WTC11 (cell line): ENCODE data around the gene AFAP1L2. TPM values are rescaled to one million over a fixed set of nuclear protein-coding genes. Genes with fewer than 3 reads are reported as not detected.

Experiments used
- ATAC-seq: fragments of 200-7000 bp; cut with Tn5 transposase; 2 replicates; pipeline ENCODE4 v1.10.0; 2021; ENCODE audit warnings: mild to moderate bottlenecking, moderate library complexity
- CTCF ChIA-PET: fragments of 300-600 bp; sonication (Branson Sonifier 250); formaldehyde crosslinking; loops from one replicate; lab custom pipeline; 2021; ENCODE audit warnings: antibody characterized with exemption; lab: Charles Lee
- POLR2A ChIA-PET: fragments of 350-600 bp; sonication (Branson Sonifier 250); formaldehyde crosslinking; loops from one replicate; lab custom pipeline; 2021; ENCODE audit warnings: antibody characterized with exemption; lab: Charles Lee
- DNase-seq: peaks from one replicate; pipeline ENCODE4 v3.0.0; 2021; ENCODE audit warnings: low spot score
- H3K27ac Mint-ChIP-seq: 2 replicates; pipeline ENCODE4 v1.8.0; 2021; ENCODE audit warnings: mixed read lengths
- H3K27me3 Mint-ChIP-seq: 2 replicates; pipeline ENCODE4 v1.8.0; 2021; ENCODE audit warnings: low read depth, mild to moderate bottlenecking, moderate library complexity, mixed read lengths
- H3K36me3 Mint-ChIP-seq: 2 replicates; pipeline ENCODE4 v1.8.0; 2021; ENCODE audit warnings: mixed read lengths
- H3K4me1 Mint-ChIP-seq: 2 replicates; pipeline ENCODE4 v1.8.0; 2022; ENCODE audit warnings: mixed read lengths
- H3K4me3 Mint-ChIP-seq: 2 replicates; pipeline ENCODE4 v1.8.0; 2021; ENCODE audit warnings: mild to moderate bottlenecking, moderate library complexity, mixed read lengths
- H3K9me3 Mint-ChIP-seq: 2 replicates; pipeline ENCODE4 v1.8.0; 2021; ENCODE audit warnings: mixed read lengths
- ARID4B ChIP-seq: sonication (generic); formaldehyde crosslinking; IDR thresholded peaks from 2 replicates; pipeline ENCODE4 v1.8.0; 2023; ENCODE audit warnings: missing genetic modification reagents, mild to moderate bottlenecking, borderline replicate concordance
- CDX4 ChIP-seq: fragments of 250-450 bp; sonication (Bioruptor Pico); IDR thresholded peaks from 2 replicates; pipeline ENCODE4 v1.9.0; 2021; ENCODE audit warnings: moderate library complexity, mild to moderate bottlenecking, inconsistent platforms, borderline replicate concordance
- CREM ChIP-seq: sonication (generic); formaldehyde crosslinking; IDR thresholded peaks from 2 replicates; pipeline ENCODE4 v1.8.1; 2022; ENCODE audit warnings: mild to moderate bottlenecking, missing genetic modification reagents, moderate library complexity
- E2F1 ChIP-seq: sonication (generic); formaldehyde crosslinking; IDR thresholded peaks from 2 replicates; pipeline ENCODE4 v1.8.0; 2022; ENCODE audit warnings: mild to moderate bottlenecking, missing genetic modification reagents
- E2F5 ChIP-seq: sonication (generic); formaldehyde crosslinking; IDR thresholded peaks from 2 replicates; pipeline ENCODE4 v1.8.1; 2022; ENCODE audit warnings: mild to moderate bottlenecking, moderate library complexity, missing genetic modification reagents
- ETV6 ChIP-seq: sonication (generic); formaldehyde crosslinking; IDR thresholded peaks from 2 replicates; pipeline ENCODE4 v1.8.1; 2022; ENCODE audit warnings: mild to moderate bottlenecking, missing genetic modification reagents
- HMGA2 ChIP-seq: fragments of 250-450 bp; sonication (Bioruptor Pico); IDR thresholded peaks from 2 replicates; pipeline ENCODE4 v1.4.0; 2021; ENCODE audit warnings: mild to moderate bottlenecking, moderate library complexity
- JUN ChIP-seq: sonication (generic); formaldehyde crosslinking; IDR thresholded peaks from 2 replicates; pipeline ENCODE4 v1.8.0; 2023; ENCODE audit warnings: mild to moderate bottlenecking, missing genetic modification reagents
- MLX ChIP-seq: sonication (generic); formaldehyde crosslinking; IDR thresholded peaks from 2 replicates; pipeline ENCODE4 v1.8.1; 2023; ENCODE audit warnings: mild to moderate bottlenecking, missing genetic modification reagents, moderate library complexity
- RELA ChIP-seq: sonication (generic); formaldehyde crosslinking; IDR thresholded peaks from 2 replicates; pipeline ENCODE4 v1.8.1; 2022; ENCODE audit warnings: missing genetic modification reagents, mild to moderate bottlenecking, borderline replicate concordance
- SOX15 ChIP-seq: fragments of 250-450 bp; sonication (Bioruptor Pico); IDR thresholded peaks from 2 replicates; pipeline ENCODE4 v1.9.0; 2021; ENCODE audit warnings: mild to moderate bottlenecking
- TCF7 ChIP-seq: sonication (generic); formaldehyde crosslinking; IDR thresholded peaks from 2 replicates; pipeline ENCODE4 v1.8.0; 2022; ENCODE audit warnings: mild to moderate bottlenecking, low read depth, missing genetic modification reagents, moderate library complexity
- TEAD1 ChIP-seq: sonication (generic); formaldehyde crosslinking; IDR thresholded peaks from 2 replicates; pipeline ENCODE4 v1.8.0; 2022; ENCODE audit warnings: mild to moderate bottlenecking, missing genetic modification reagents
- TP53 ChIP-seq: sonication (generic); formaldehyde crosslinking; IDR thresholded peaks from 2 replicates; pipeline ENCODE4 v1.8.1; 2023; ENCODE audit warnings: mild to moderate bottlenecking, missing genetic modification reagents
- USF2 ChIP-seq: sonication (generic); formaldehyde crosslinking; IDR thresholded peaks from 2 replicates; pipeline ENCODE4 v1.8.1; 2023; ENCODE audit warnings: mild to moderate bottlenecking, missing genetic modification reagents, moderate library complexity
- ZMAT4 ChIP-seq: fragments of 250-450 bp; sonication (Bioruptor Pico); IDR thresholded peaks from 2 replicates; pipeline ENCODE4 v1.9.0; 2021; ENCODE audit warnings: mild to moderate bottlenecking
- ZNF219 ChIP-seq: sonication (generic); formaldehyde crosslinking; IDR thresholded peaks from 2 replicates; pipeline ENCODE4 v1.8.0; 2023; ENCODE audit warnings: missing genetic modification reagents, mild to moderate bottlenecking, borderline replicate concordance
- ZNF423 ChIP-seq: fragments of 250-450 bp; sonication (Bioruptor Pico); IDR thresholded peaks from 2 replicates; pipeline ENCODE4 v2.1.2; 2022; ENCODE audit warnings: mild to moderate bottlenecking, moderate library complexity
- ZNF512 ChIP-seq: sonication (generic); formaldehyde crosslinking; IDR thresholded peaks from 2 replicates; pipeline ENCODE4 v1.8.1; 2022; ENCODE audit warnings: missing genetic modification reagents, borderline replicate concordance
- total RNA-seq: library from RNA; stranded (reverse); gene quantifications from 3 replicates; pipeline ENCODE4 v1.2.3, GENCODE V29; 2021

AFAP1L2 gene
- total RNA-seq, 1 experiment from 2014 or later: 5.0 TPM

GRCh38 chr10:114255227-114255626 lies 149.1 kb downstream of the AFAP1L2 start:
- H3K9me3 Mint-ChIP-seq: peaks cover 15% of the 10 kb centered on the region
- no peak overlapping the region for H3K4me3 Mint-ChIP-seq
- ChIA-PET POLR2A (no interaction called here), CTCF (no interaction called here)
- no peak for ATAC-seq
- TF ChIP-seq CDX4 (CRISPR knock-in tag): no peak
- no peak for TF ChIP-seq ZNF219 (CRISPR knock-in tag)
- TF ChIP-seq HMGA2: no peak
- no peak for TF ChIP-seq MLX (CRISPR knock-in tag)
- TF ChIP-seq RELA (CRISPR knock-in tag): no peak
- no peak for TF ChIP-seq ETV6 (CRISPR knock-in tag)
- TF ChIP-seq TCF7 (CRISPR knock-in tag): no peak
- no peak for TF ChIP-seq E2F1 (CRISPR knock-in tag)
- no peak for TF ChIP-seq ZNF423 (CRISPR knock-in tag)
- TF ChIP-seq ZNF512 (CRISPR knock-in tag): no peak
- no peak for TF ChIP-seq JUN
- no peak for TF ChIP-seq ZMAT4 (CRISPR knock-in tag)
- TF ChIP-seq ARID4B: no peak
- TF ChIP-seq SOX15 (CRISPR knock-in tag): no peak
- TF ChIP-seq TEAD1: no peak
- TF ChIP-seq E2F5 (CRISPR knock-in tag): no peak
- no peak for TF ChIP-seq TP53 (CRISPR knock-in tag)
- no peak for TF ChIP-seq CREM (CRISPR knock-in tag)
- TF ChIP-seq USF2 (CRISPR knock-in tag): no peak; the same call in 1 of the 2 replicates
- H3K4me1 Mint-ChIP-seq: peaks cover 11% of the 10 kb centered on the region
- no peak for DNase-seq
- H3K27ac Mint-ChIP-seq: no peak overlapping the region
- H3K36me3 Mint-ChIP-seq: peaks cover 21% of the 10 kb centered on the region
- H3K27me3 Mint-ChIP-seq: no peaks in the 10 kb centered on the region
